ENCODE results near the gene SNAP29. TPM values are rescaled to one million over a fixed set of nuclear protein-coding genes. Genes with fewer than 3 reads are reported as not detected.
"Not testable (repeated sequence)": the region's sequence is repeated elsewhere in the genome, so short reads cannot be mapped to it uniquely, and the experiment has no call there.

The SNAP29 gene
- total RNA-seq, 2 experiments from 2014 or later = 32.3 to 38.5 TPM

DNA sequence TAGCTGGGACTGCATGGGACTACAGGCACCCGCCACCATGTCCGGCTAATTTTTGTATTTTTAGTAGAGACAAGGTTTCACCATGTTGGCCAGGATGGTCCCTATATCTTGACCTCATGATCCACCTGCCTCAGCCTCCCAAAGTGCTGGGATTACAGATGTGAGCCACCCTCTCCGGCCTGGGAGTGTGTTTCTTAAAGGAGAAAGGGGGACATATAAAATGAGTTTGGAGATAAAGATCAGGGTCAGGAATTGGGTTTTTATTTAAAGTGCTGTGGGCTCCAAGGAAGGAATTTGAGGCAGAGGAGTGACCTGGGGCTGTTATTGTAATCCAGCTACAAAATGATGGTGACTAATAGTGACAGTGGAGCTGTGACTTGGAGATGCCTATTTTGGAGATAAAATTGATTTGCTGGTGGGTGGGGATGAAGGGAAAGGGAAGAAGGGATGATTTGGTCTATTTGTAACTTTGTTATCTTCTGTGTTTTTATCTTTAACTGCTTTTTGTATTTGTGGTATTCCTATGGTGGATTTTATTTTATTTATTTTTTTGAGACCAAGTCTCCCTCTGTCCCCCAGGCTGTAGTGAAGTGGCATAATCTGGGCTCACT is 63.4 kb downstream of the SNAP29 start:
- H3K36me3 Mint-ChIP-seq = peaks cover 41% of the 10 kb centered on the region
- H3K27ac Mint-ChIP-seq = no peak overlapping the region
- DNase-seq (no peak), ATAC-seq (no peak)
- H3K27me3 Mint-ChIP-seq = no peaks in the 10 kb centered on the region
- CTCF ChIA-PET = interaction anchor here (1.3 to 2.8 kb wide), 3 partner anchors 15 to 56 kb away, joined by 3 to 14 read pairs (median 3); no protein-coding TSS in a partner anchor
- peaks cover 42% of the 10 kb centered on the region for H3K4me1 Mint-ChIP-seq
- H3K4me3 Mint-ChIP-seq = no peak overlapping the region
- H3K9me3 Mint-ChIP-seq (ENCODE audit: low read depth) = no peaks in the 10 kb centered on the region

DNA sequence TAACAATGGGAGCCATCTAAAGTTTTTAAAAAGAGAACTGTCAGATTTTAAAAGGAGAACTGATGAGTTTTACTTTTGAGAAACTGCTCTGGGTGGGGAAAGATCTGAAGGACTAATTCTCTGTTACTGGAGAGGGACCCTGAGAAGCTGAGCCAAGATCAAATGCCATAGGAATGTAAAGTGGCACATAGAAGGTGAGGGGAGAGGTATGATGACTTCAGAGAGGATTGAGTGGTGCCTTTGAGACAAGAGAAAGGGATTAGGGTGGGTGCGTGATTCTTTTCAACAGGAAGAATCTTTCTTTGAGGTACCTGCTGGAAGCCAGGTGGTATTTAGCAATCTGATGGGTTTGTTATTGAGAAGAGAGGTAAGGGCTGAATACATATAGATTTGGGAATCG is 67.4 kb downstream of the SNAP29 start:
- Mint-ChIP-seq H3K9me3 (ENCODE audit: low read depth) (no peaks in the 10 kb centered on the region), H3K36me3 (peaks cover 31% of the 10 kb centered on the region), H3K27ac (no peak overlapping the region), H3K27me3 (no peaks in the 10 kb centered on the region), H3K4me3 (no peak overlapping the region), H3K4me1 (peaks cover 34% of the 10 kb centered on the region)
- no peak for DNase-seq
- CTCF ChIA-PET = interaction anchor here (1.3 to 1.5 kb wide), 2 partner anchors 9 to 122 kb away, joined by 3 to 6 read pairs; partner anchors contain the start of gene CRKL
- no peak for ATAC-seq

DNA sequence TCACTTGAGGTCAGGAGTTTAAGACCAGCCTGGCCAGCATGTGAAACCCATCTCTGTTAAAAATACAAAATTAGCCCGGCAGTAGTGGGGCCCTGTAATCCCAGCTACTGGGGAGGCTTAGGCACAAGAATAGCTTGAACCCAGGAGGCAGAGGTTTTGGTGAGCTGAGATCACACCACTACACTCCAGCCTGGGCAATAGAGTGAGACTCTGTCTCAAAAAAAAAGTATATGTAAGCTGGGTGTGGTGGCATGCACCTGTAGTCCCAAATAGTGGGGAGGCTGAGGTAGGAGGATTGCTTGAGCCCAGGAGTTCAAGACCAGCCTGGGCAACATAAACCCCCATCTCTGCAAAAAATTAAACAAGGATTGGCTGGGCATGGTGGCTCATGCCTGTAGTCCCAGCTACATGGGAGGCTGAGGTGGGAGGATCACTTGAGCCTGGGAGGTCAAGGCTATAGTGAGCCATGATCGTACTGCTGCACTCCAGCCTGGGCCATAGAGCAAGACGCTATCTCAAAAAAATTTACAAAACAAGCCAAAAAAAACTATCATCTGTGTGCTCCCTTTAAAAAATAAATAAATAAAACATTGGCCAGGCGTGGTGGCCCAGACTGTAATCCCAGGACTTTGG is 69.2 kb downstream of the SNAP29 start:
- no peak overlapping the region for H3K27ac Mint-ChIP-seq
- CTCF ChIA-PET = interaction anchor here (0.8 kb wide), 1 partner anchor 10 kb away, joined by 3 read pairs; no protein-coding TSS in a partner anchor
- no peaks in the 10 kb centered on the region for H3K27me3 Mint-ChIP-seq
- H3K36me3 Mint-ChIP-seq = peaks cover 28% of the 10 kb centered on the region
- H3K9me3 Mint-ChIP-seq (ENCODE audit: low read depth) = no peaks in the 10 kb centered on the region
- no peak overlapping the region for H3K4me3 Mint-ChIP-seq
- DNase-seq (no peak), ATAC-seq (no peak)
- H3K4me1 Mint-ChIP-seq = peaks cover 26% of the 10 kb centered on the region

DNA sequence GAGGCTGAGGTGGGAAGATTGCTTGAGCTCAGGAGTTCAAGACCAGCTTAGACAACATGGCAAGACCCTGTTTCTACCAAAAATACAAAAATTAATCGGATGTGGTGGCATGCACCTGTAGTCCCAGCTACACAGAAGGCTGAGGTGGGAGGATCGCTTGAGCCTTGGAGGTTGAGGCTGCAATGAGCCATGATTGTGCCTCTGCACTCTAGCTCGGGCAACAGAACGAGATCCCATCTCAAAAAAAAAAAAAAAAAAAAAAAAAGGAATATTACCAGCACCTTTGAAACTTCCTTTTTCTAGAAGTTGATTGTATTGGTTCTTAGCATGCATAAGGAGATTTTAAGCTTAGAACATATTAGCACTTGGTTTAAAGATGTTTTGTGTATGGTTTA is 69.8 kb downstream of the SNAP29 start:
- DNase-seq = no peak
- Mint-ChIP-seq H3K4me3 (no peak overlapping the region), H3K27ac (no peak overlapping the region), H3K4me1 (peaks cover 26% of the 10 kb centered on the region), H3K9me3 (ENCODE audit: low read depth) (no peaks in the 10 kb centered on the region), H3K36me3 (peaks cover 28% of the 10 kb centered on the region), H3K27me3 (no peaks in the 10 kb centered on the region)
- no peak for ATAC-seq
- CTCF ChIA-PET = interaction anchor here (0.8 kb wide), 1 partner anchor 9 kb away, joined by 3 read pairs; no protein-coding TSS in a partner anchor

DNA sequence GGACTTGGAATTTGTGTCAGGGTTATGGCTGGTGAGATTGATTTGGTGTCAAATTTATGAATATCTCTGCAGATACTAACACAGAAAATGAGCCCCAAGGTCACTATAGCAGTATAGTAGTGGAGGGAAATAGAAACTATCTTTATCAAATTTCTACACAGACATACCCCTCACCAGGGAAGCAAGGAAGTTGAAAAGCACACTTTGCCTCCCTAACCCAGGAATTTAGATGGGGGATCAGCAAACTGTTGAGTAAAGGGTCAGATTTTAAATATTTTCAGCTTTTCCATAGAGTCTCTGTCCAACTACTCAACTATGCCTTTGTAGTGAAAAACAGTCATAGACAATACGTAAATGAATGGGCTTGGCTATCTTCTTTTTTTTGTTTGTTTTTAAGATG is 71.2 kb downstream of the SNAP29 start:
- H3K27me3 Mint-ChIP-seq = no peaks in the 10 kb centered on the region
- peaks cover 34% of the 10 kb centered on the region for H3K36me3 Mint-ChIP-seq
- DNase-seq (no peak), ATAC-seq (no peak)
- H3K27ac Mint-ChIP-seq = no peak overlapping the region
- H3K4me3 Mint-ChIP-seq = no peak overlapping the region
- CTCF ChIA-PET = no interaction called here
- H3K4me1 Mint-ChIP-seq = peaks cover 21% of the 10 kb centered on the region
- H3K9me3 Mint-ChIP-seq (ENCODE audit: low read depth) = no peaks in the 10 kb centered on the region

DNA sequence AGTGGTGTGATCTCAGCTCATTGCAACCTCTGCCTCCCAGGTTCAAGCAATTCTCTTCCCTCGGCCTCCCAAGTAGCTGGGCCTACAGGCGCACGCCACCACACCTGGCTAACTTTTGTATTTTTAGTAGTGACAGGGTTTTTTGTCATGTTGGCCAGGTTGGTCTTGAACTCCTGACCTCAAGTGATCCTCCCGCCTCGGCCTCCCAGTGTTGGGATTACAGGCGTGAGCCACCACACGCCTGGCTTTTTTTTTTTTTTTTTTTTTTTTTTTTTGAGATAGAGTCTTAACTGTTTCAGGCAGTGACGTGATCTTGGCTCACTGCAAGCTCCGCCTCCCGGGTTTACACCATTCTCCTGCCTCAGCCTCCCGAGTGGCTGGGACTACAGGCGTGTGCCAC is 71.6 kb downstream of the SNAP29 start:
- peaks cover 36% of the 10 kb centered on the region for H3K36me3 Mint-ChIP-seq
- ATAC-seq; CTCF ChIA-PET; DNase-seq; H3K27ac Mint-ChIP-seq; H3K9me3 Mint-ChIP-seq (ENCODE audit: low read depth); H3K27me3 Mint-ChIP-seq; H3K4me3 Mint-ChIP-seq: not testable (repeated sequence)
- H3K4me1 Mint-ChIP-seq = peaks cover 18% of the 10 kb centered on the region

DNA sequence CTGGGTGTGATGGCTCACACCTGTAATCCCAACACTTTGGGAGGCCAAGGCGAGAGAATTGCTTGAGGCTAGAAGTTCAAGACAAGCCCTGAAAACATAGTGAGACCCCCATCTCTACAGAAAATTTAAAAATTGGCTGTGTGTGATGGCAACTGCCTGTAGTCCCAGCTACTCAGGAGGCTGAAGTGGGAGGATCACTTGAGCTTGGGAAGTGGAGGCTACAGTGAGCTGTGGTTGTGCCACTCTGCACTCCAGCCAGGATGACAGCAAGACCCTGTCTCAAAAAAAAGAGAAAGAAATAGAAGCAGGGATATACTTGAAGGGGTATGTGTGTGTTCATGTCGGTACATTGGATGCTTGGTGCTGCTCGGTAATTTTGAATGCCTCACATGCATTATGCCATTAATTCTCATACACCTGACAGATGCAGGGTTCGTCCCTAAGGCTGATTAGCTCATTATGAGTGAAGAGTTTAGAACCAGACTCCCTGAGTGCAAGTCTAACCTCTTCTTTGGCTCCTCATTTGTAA is 72.4 kb downstream of the SNAP29 start:
- CTCF ChIA-PET = no interaction called here
- Mint-ChIP-seq H3K4me3 (no peak overlapping the region), H3K9me3 (ENCODE audit: low read depth) (no peaks in the 10 kb centered on the region), H3K36me3 (peaks cover 38% of the 10 kb centered on the region), H3K4me1 (peaks cover 16% of the 10 kb centered on the region), H3K27ac (no peak overlapping the region), H3K27me3 (no peaks in the 10 kb centered on the region)
- ATAC-seq (no peak), DNase-seq (no peak)

DNA sequence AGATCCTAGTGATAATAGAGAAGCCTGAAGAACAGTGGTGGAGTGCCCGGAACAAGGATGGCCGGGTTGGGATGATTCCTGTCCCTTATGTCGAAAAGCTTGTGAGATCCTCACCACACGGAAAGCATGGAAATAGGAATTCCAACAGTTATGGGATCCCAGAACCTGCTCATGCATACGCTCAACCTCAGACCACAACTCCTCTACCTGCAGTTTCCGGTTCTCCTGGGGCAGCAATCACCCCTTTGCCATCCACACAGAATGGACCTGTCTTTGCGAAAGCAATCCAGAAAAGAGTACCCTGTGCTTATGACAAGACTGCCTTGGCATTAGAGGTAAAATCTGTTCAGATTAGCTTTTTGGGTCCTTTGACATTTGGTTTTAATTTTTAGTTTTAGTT is 75.1 kb downstream of the SNAP29 start:
- Mint-ChIP-seq H3K27ac (no peak overlapping the region), H3K4me1 (peaks cover 23% of the 10 kb centered on the region), H3K36me3 (peaks cover 47% of the 10 kb centered on the region), H3K27me3 (no peaks in the 10 kb centered on the region), H3K4me3 (no peak overlapping the region), H3K9me3 (ENCODE audit: low read depth) (no peaks in the 10 kb centered on the region)
- DNase-seq (no peak), ATAC-seq (no peak)
- CTCF ChIA-PET = interaction anchor here (1.0 kb wide), 1 partner anchor 28 kb away, joined by 3 read pairs; no protein-coding TSS in a partner anchor

DNA sequence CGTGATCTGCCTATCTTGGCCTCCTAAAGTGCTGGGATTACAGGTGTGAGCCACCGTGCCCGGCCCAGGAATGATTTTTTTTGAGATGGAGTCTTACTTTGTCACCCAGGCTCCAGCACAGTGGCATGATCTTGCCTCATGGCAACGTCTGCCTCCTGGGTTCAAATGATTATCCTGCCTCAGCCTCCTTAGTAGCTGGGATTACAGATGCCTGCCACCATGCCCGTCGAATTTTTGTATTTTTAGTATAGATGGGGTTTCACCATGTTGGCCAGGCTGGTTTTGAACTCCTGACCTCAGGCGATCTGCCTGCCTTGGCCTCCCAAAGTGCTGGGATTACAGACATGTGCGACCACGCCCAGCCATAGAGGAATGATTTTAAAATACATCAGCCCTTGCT is 76.2 kb downstream of the SNAP29 start:
- not testable (repeated sequence) for H3K9me3 Mint-ChIP-seq (ENCODE audit: low read depth); H3K27ac Mint-ChIP-seq; DNase-seq; H3K4me3 Mint-ChIP-seq; H3K27me3 Mint-ChIP-seq; ATAC-seq
- H3K4me1 Mint-ChIP-seq = peaks cover 25% of the 10 kb centered on the region
- CTCF ChIA-PET = interaction anchor here (1.0 kb wide), 1 partner anchor 26 kb away, joined by 3 read pairs; no protein-coding TSS in a partner anchor
- H3K36me3 Mint-ChIP-seq = peaks cover 44% of the 10 kb centered on the region

DNA sequence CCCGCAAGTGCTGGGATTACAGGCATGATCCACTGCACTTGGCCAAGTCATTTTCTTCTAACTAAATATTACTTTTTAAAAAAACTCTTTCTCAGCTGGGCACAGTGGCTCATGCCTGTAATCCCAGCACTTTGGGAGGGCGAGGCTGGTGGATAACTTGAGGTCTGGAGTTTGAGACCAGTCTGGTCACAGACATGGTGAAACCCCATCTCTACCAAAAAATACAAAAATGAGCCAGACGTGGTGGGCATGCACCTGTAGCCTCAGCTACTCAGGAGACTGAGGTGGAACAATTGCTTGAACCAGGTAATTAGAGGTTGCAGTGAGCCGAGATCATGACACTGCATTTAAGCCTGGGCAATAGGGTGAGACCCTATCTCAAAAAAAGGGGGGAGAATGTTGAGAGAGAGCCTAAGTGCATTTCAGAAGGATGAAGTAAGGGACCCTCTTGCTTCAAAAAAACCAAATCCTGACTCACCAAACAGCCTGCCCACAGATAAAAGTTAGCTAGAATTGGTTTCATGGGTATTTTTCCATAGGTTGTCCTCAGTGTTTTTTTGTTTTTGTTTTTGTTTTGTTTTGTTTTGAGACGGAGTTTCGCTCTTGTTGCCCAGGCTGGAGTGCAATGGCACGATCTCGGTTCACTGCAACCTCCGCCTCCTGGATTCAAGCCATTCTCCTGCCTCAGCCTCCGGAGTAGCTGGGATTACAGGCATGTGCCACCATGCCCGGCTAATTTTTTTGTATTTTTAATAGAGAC is 77.2 kb downstream of the SNAP29 start:
- H3K4me3 Mint-ChIP-seq = not testable (repeated sequence)
- Mint-ChIP-seq H3K36me3 (peaks cover 48% of the 10 kb centered on the region), H3K4me1 (peaks cover 31% of the 10 kb centered on the region)

DNA sequence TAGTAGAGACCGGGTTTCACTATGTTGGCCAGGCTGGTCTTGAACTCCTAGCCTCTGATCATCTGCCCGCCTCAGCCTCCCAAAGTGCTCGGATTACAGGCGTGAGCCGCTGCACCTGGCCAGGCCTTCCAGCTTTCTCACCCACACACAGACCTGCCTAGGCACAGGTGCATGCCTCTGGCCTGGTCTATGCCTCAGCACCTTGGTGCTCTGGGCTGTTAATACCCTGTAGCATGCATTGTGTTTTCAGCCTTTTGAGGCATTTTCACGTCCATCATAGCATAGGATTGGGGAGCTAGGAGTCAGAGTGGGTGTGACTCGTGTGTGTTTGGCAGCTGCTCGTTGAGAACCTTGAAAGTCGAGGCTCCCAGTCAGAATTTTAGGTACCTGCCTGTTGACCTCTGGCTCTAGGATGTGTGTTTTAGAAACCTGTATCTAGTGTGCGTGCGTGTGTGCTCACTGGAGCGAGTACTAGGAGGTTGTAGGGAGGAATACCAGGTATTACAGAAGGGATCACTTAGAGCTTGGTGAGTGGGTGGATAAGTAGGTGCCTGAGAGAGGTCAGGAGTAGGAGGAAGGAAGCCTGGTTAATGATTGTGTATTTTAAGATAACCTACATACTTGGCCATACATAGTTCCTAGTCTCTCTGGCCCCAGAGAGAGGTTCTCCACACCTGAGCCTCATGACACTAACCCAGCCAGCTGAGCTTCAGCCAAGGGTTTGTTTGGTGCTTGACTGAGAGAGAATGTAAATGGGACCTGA is 78.4 kb downstream of the SNAP29 start:
- Mint-ChIP-seq H3K9me3 (ENCODE audit: low read depth) (no peaks in the 10 kb centered on the region), H3K27ac (no peak overlapping the region), H3K4me1 (peaks cover 35% of the 10 kb centered on the region), H3K27me3 (no peaks in the 10 kb centered on the region), H3K36me3 (peaks cover 53% of the 10 kb centered on the region), H3K4me3 (no peak overlapping the region)
- ATAC-seq = no peak
- DNase-seq = no peak
- CTCF ChIA-PET = interaction anchor here (1.0 to 2.1 kb wide), 2 partner anchors 9 to 15 kb away, joined by 3 to 14 read pairs; no protein-coding TSS in a partner anchor

More for the DNA sequence above, 77.2 kb downstream of the SNAP29 start:
- ATAC-seq; H3K27me3 Mint-ChIP-seq; CTCF ChIA-PET; H3K9me3 Mint-ChIP-seq (ENCODE audit: low read depth); DNase-seq; H3K27ac Mint-ChIP-seq: not testable (repeated sequence)

DNA sequence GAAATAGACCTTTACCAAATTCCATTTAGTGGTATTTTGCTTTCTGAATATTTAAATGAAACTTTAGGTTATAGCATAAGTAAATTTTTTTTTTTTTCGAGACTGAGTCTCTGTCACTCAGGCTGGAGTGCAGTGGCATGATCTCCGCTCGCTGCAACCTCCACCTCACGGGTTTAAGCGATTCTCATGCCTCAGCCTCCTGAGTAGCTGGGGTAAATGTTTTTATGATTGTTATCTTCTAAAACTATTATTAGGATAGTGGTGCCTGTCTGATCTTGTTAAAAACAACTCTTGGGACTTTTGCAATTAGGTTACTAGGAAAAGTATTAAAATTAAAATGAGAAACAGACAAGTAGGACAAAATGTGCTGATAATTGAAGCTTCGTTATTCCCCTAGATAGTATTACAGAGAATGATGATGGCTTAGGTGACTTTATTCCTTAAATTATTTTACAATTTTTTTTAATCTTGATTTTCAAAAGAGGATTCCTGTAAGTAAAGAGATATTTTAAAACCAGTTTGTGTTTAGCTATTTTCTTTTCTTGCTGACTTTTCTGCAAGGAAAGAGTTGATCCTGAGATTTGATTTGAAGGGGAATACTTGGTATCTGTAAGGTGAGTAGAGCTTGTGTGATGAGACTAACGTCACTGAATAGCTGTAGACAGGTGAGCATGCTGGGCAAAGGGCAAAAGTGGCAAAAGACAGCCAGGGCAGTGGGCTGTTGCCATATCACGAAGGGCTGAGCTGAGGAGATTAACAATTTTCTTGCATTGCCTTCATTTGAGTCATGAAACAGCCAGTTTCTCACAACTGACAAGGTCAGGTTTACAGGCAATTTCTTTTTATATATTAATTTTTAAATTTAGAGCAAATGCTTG is 79.2 kb downstream of the SNAP29 start:
- Mint-ChIP-seq H3K4me3 (no peak overlapping the region), H3K4me1 (peaks cover 40% of the 10 kb centered on the region), H3K27me3 (no peaks in the 10 kb centered on the region), H3K36me3 (peaks cover 58% of the 10 kb centered on the region), H3K9me3 (ENCODE audit: low read depth) (no peaks in the 10 kb centered on the region), H3K27ac (no peak overlapping the region)
- CTCF ChIA-PET = interaction anchor here (1.0 to 2.1 kb wide), 2 partner anchors 10 to 16 kb away, joined by 3 to 14 read pairs; no protein-coding TSS in a partner anchor
- DNase-seq (no peak), ATAC-seq (no peak)

Data from activated CD8-positive, alpha-beta memory T cell treated with anti-CD3 and anti-CD28 coated beads, Interleukin-2, amount 10 ng/mL, durations not matched to agents 7 days and 5 days (primary cell).